HepG2 (cell line): ENCODE results near the gene SKIC2. TPM values are rescaled to one million over a fixed set of nuclear protein-coding genes. Genes with fewer than 3 reads are reported as not detected.

ENCODE experiments used
- CEBPG ChIP-seq: IDR thresholded peaks from 2 replicates; pipeline ENCODE4 v1.6.1; 2016
- CENPT ChIP-seq: sonication (generic); formaldehyde crosslinking; IDR thresholded peaks from 2 replicates; pipeline ENCODE4 v1.8.0; 2022; ENCODE audit warnings: low read depth, mild to moderate bottlenecking, moderate library complexity, missing genetic modification reagents
- CREB3 ChIP-seq: sonication (generic); formaldehyde crosslinking; IDR thresholded peaks from 2 replicates; pipeline ENCODE4 v1.5.0; 2020; ENCODE audit warnings: missing genetic modification reagents
- FOXO4 ChIP-seq: sonication (generic); formaldehyde crosslinking; conservative IDR thresholded peaks from 2 replicates; pipeline ENCODE4 v1.8.1; 2023; ENCODE audit warnings: missing genetic modification reagents
- GMEB2 ChIP-seq: IDR thresholded peaks from 2 replicates; pipeline ENCODE4 v1.6.1; 2016; ENCODE audit warnings: missing biosample characterization, missing genetic modification reagents, low read depth
- MATR3 ChIP-seq: sonication (generic); formaldehyde crosslinking; IDR thresholded peaks from 2 replicates; pipeline ENCODE4 v1.4.0; 2020; ENCODE audit warnings: missing genetic modification reagents
- PAXIP1 ChIP-seq: sonication (generic); formaldehyde crosslinking; conservative IDR thresholded peaks from 2 replicates; pipeline ENCODE4 v1.4.0; 2020; ENCODE audit warnings: mild to moderate bottlenecking, missing genetic modification reagents, moderate library complexity
- TBX3 ChIP-seq: fragments of 450-650 bp; IDR thresholded peaks from 2 replicates; pipeline ENCODE4 v1.6.1; 2017; ENCODE audit warnings: antibody characterized with exemption, mild to moderate bottlenecking, inconsistent platforms, borderline replicate concordance
- TOPORS ChIP-seq: sonication (generic); formaldehyde crosslinking; IDR thresholded peaks from 2 replicates; pipeline ENCODE4 v1.8.0; 2023; ENCODE audit warnings: mild to moderate bottlenecking, missing genetic modification reagents
- ZBTB43 ChIP-seq: sonication (generic); formaldehyde crosslinking; conservative IDR thresholded peaks from 2 replicates; pipeline ENCODE4 v1.4.0; 2020; ENCODE audit warnings: missing genetic modification reagents
- ZNF343 ChIP-seq: sonication (generic); formaldehyde crosslinking; IDR thresholded peaks from 2 replicates; pipeline ENCODE4 v1.4.0; 2020; ENCODE audit warnings: mild to moderate bottlenecking, missing genetic modification reagents
- ZNF441 ChIP-seq: sonication (generic); formaldehyde crosslinking; IDR thresholded peaks from 2 replicates; pipeline ENCODE4 v1.7.0; 2021; ENCODE audit warnings: missing genetic modification reagents, borderline replicate concordance
- ZNF501 ChIP-seq: sonication (generic); formaldehyde crosslinking; IDR thresholded peaks from 2 replicates; pipeline ENCODE4 v1.5.1; 2020; ENCODE audit warnings: mild to moderate bottlenecking, moderate library complexity, missing genetic modification reagents
- ZNF549 ChIP-seq: sonication (generic); formaldehyde crosslinking; IDR thresholded peaks from 2 replicates; pipeline ENCODE4 v1.5.0; 2020; ENCODE audit warnings: missing genetic modification reagents
- ZNF569 ChIP-seq: sonication (generic); formaldehyde crosslinking; IDR thresholded peaks from 2 replicates; pipeline ENCODE4 v1.5.0; 2020; ENCODE audit warnings: mild to moderate bottlenecking, missing genetic modification reagents, moderate library complexity, borderline replicate concordance
- ZSCAN12 ChIP-seq: sonication (generic); formaldehyde crosslinking; IDR thresholded peaks from 2 replicates; pipeline ENCODE4 v1.9.0; 2021; ENCODE audit warnings: mild to moderate bottlenecking, missing genetic modification reagents
- polyA plus RNA-seq, 8 experiments: library from polyadenylated mRNA; depleted of rRNA in 3 of 8; stranded (reverse) in 7 of 8; unstranded in 1 of 8; fragments of >200 nt; fragmentation: Illumina TruSeq in 4 of 8; extraction: Trizol in 4 of 8; gene quantifications; 2 replicates each; pipeline versions ENCODE4 v1.2.1 to v1.2.3, GENCODE V29; 2011 to 2016; ENCODE audit warnings: low read depth in 4 of 8, missing spikeins in 1 of 8, mixed read lengths in 1 of 8; ENCODE audit not compliant: insufficient read depth in 1 of 8
- total RNA-seq, 5 experiments: library from RNA; depleted of rRNA; stranded (reverse); fragments of >200 nt; fragmentation: Illumina TruSeq; extraction: Trizol; gene quantifications; 2 replicates each; pipeline ENCODE4 v1.2.3, GENCODE V29; 2016; ENCODE audit warnings: low read depth in 1 of 5
- TF ChIP-seq, protein P1 (sequence below): sonication (generic); formaldehyde crosslinking; IDR thresholded peaks from 2 replicates; pipeline ENCODE4 v1.4.0; 2020; ENCODE audit warnings: missing genetic modification reagents
- TF ChIP-seq, protein P2 (sequence below): sonication (generic); formaldehyde crosslinking; IDR thresholded peaks from 2 replicates; pipeline ENCODE4 v1.8.0; 2022; ENCODE audit warnings: mild to moderate bottlenecking, missing genetic modification reagents, moderate library complexity

SKIC2 gene
- total and polyA plus RNA-seq, 2 of the 13 experiments (the other 11 are each of a cell fraction or from before 2014, with no cell fraction given): 67.1 to 68.4 TPM

GRCh38 chr6:31971993-31972708 lies 13.2 kb downstream of the SKIC2 start, which contains the start of gene DXO (continued):
- TF ChIP-seq ZBTB43 (CRISPR knock-in tag) (peak; percentile 86; the same call in 1 of the 2 replicates), ZNF549 (CRISPR knock-in tag) (no peak), ZNF501 (CRISPR knock-in tag) (peak; percentile 98), ZNF441 (CRISPR knock-in tag) (no peak), CREB3 (CRISPR knock-in tag) (peak; percentile 39), ZNF343 (no peak), CENPT (CRISPR knock-in tag) (peak; percentile 50; the same call in 1 of the 2 replicates), PAXIP1 (CRISPR knock-in tag) (peak; percentile 65), CEBPG (peak; percentile 95), FOXO4 (CRISPR knock-in tag) (no peak; the same call in 1 of the 2 replicates), TBX3 (peak; percentile 92), ZNF569 (CRISPR knock-in tag) (no peak), GMEB2 (CRISPR knock-in tag) (peak; percentile 90), TOPORS (peak; percentile 20), ZSCAN12 (CRISPR knock-in tag) (no peak), MATR3 (CRISPR knock-in tag) (no peak)
- TF ChIP-seq, protein P1, sequence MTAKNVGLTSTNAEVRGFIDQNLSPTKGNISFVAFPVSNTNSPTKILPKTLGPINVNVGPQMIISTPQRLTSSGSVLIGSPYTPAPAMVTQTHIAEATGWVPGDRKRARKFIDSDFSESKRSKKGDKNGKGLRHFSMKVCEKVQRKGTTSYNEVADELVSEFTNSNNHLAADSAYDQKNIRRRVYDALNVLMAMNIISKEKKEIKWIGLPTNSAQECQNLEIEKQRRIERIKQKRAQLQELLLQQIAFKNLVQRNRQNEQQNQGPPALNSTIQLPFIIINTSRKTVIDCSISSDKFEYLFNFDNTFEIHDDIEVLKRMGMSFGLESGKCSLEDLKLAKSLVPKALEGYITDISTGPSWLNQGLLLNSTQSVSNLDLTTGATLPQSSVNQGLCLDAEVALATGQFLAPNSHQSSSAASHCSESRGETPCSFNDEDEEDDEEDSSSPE (CRISPR knock-in tag): peak; percentile 84
- TF ChIP-seq, protein P2, sequence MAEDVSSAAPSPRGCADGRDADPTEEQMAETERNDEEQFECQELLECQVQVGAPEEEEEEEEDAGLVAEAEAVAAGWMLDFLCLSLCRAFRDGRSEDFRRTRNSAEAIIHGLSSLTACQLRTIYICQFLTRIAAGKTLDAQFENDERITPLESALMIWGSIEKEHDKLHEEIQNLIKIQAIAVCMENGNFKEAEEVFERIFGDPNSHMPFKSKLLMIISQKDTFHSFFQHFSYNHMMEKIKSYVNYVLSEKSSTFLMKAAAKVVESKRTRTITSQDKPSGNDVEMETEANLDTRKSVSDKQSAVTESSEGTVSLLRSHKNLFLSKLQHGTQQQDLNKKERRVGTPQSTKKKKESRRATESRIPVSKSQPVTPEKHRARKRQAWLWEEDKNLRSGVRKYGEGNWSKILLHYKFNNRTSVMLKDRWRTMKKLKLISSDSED: no peak
